ENCODE data around the gene NAA80. TPM values are rescaled to one million over a fixed set of nuclear protein-coding genes. Genes with fewer than 3 reads are reported as not detected.

The NAA80 gene
- total RNA-seq, 3 donors from 2014 or later (not counting 1 experiment from before 2014, with no cell fraction given): 22.2 to 30.3 (median 29.6) TPM

DNA sequence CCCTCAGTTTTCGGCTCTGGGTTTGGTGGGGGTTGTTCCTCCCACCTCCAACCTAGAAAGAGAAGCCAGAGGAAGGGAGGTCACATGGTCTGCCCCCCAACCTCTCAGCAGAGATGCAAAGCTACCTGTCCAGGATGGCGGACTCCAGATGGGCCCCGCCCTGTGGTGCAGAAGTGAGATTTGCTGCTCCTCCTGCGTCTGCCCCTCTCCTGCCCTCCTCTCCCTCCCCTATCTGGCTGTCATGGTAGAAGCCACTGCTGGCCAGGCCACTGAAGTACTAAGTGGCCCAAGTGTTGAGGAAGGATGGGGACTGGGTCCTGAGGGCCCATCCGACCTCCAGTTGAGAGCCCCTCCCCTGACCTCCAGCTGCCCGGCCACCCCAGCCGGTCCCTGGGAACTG is 32.4 kb downstream of the NAA80 start:
- H3K36me3 Mint-ChIP-seq: no peaks in the 10 kb centered on the region
- DNase-seq (no peak), ATAC-seq (no peak)
- Histone ChIP-seq H3K27ac (ENCODE audit: low read length) (no peak overlapping the region), H3K4me1 (ENCODE audit: control insufficient read depth, insufficient read depth, low read length) (no peaks in the 10 kb centered on the region), H3K27me3 (ENCODE audit: control insufficient read depth, insufficient read depth, low read length) (peaks cover 3% of the 10 kb centered on the region), H3K9me3 (ENCODE audit: control insufficient read depth, insufficient read depth, low read length) (no peaks in the 10 kb centered on the region), H3K36me3 (ENCODE audit: control insufficient read depth, insufficient read depth, low read length) (no peaks in the 10 kb centered on the region), H3K4me3 (ENCODE audit: low read length) (no peak overlapping the region)
- 80% methylated on average over 3 of the region's 7 CpGs for WGBS (ENCODE audit: insufficient coverage)
- H3K4me1 Mint-ChIP-seq: peaks cover 0 to 6% of the 10 kb centered on the region in 2 donors
- H3K9me3 Mint-ChIP-seq: no peaks in the 10 kb centered on the region
- intact Hi-C loops (cut with micrococcal nuclease): no loop called here
- TF ChIP-seq, protein P1, sequence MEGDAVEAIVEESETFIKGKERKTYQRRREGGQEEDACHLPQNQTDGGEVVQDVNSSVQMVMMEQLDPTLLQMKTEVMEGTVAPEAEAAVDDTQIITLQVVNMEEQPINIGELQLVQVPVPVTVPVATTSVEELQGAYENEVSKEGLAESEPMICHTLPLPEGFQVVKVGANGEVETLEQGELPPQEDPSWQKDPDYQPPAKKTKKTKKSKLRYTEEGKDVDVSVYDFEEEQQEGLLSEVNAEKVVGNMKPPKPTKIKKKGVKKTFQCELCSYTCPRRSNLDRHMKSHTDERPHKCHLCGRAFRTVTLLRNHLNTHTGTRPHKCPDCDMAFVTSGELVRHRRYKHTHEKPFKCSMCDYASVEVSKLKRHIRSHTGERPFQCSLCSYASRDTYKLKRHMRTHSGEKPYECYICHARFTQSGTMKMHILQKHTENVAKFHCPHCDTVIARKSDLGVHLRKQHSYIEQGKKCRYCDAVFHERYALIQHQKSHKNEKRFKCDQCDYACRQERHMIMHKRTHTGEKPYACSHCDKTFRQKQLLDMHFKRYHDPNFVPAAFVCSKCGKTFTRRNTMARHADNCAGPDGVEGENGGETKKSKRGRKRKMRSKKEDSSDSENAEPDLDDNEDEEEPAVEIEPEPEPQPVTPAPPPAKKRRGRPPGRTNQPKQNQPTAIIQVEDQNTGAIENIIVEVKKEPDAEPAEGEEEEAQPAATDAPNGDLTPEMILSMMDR (IDR thresholded peaks at IDR 0.05): no peak
- peaks cover 0 to 6% of the 10 kb centered on the region in 2 donors for H3K27me3 Mint-ChIP-seq (ENCODE audit: low read depth in 2 of 2)
- H3K4me3 Mint-ChIP-seq: no peak overlapping the region
- no peak overlapping the region for H3K27ac Mint-ChIP-seq

DNA sequence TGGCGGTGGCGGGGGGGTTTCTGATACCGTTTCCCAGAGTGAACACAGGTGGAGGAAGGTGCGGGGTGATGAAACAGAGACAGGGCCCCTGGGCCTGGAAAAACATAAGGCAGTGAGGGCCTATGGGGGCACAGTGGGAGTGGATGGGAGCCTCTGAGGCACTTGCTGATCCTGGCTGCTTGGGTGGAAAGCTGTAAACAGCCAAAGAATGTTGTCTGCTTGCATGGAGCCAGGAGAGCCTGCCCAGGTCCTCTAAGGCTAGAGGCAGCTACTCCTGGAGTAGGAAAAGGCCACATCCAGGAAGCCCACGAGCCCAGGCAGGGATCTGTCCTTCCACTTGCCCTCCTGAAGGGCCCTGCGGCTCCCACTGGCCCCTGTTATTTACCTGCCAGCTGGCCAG is 33.2 kb downstream of the NAA80 start:
- no peaks in the 10 kb centered on the region for H3K9me3 ChIP-seq (ENCODE audit: control insufficient read depth, insufficient read depth, low read length)
- Mint-ChIP-seq H3K36me3 (no peaks in the 10 kb centered on the region), H3K4me1 (no peaks in the 10 kb centered on the region), H3K27me3 (ENCODE audit: low read depth in 2 of 2) (peaks cover 0 to 6% of the 10 kb centered on the region in 2 donors), H3K4me3 (no peak overlapping the region), H3K27ac (no peak overlapping the region), H3K9me3 (no peaks in the 10 kb centered on the region)
- H3K27me3 ChIP-seq (ENCODE audit: control insufficient read depth, insufficient read depth, low read length): peaks cover 3% of the 10 kb centered on the region
- no peak overlapping the region for H3K4me3 ChIP-seq (ENCODE audit: low read length)
- H3K36me3 ChIP-seq (ENCODE audit: control insufficient read depth, insufficient read depth, low read length): no peaks in the 10 kb centered on the region
- TF ChIP-seq, protein P1 (IDR thresholded peaks at IDR 0.05): no peak
- DNase-seq (no peak), ATAC-seq (no peak)
- 89% methylated on average over 6 of the region's 6 CpGs for WGBS (ENCODE audit: insufficient coverage)
- H3K4me1 ChIP-seq (ENCODE audit: control insufficient read depth, insufficient read depth, low read length): peaks cover 2% of the 10 kb centered on the region
- intact Hi-C loops (cut with micrococcal nuclease): no loop called here
- no peak overlapping the region for H3K27ac ChIP-seq (ENCODE audit: low read length)

DNA sequence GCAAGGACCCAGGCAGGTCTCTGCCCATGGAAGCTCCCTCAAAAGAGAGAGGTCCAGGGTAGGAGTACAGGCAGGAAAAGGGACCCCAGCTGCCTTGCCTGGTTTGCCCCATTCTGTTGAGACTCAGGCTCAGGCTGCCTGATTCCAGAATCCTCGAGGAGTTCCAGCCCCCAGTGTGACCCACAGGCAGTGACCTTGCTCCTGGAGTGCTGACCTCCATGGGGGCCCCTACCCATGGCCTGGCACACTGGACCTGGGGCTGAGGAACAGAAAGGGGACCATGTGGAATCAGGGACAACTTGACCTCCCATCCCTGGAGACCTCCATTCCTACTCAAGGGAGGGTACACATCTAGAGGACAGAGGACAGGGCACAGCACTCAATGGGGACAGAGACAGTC is 33.6 kb downstream of the NAA80 start:
- peaks cover 0 to 6% of the 10 kb centered on the region in 2 donors for H3K27me3 Mint-ChIP-seq (ENCODE audit: low read depth in 2 of 2)
- no peaks in the 10 kb centered on the region for H3K36me3 Mint-ChIP-seq
- TF ChIP-seq, protein P1 (IDR thresholded peaks at IDR 0.05): no peak
- intact Hi-C loops (cut with micrococcal nuclease): no loop called here
- H3K4me1 ChIP-seq (ENCODE audit: control insufficient read depth, insufficient read depth, low read length): peaks cover 7% of the 10 kb centered on the region
- no peak overlapping the region for H3K4me3 Mint-ChIP-seq
- H3K4me1 Mint-ChIP-seq: no peaks in the 10 kb centered on the region
- no peak overlapping the region for H3K27ac Mint-ChIP-seq
- H3K4me3 ChIP-seq (ENCODE audit: low read length): no peak overlapping the region
- no peak for DNase-seq
- ATAC-seq: no peak
- no peaks in the 10 kb centered on the region for H3K36me3 ChIP-seq (ENCODE audit: control insufficient read depth, insufficient read depth, low read length)
- WGBS (ENCODE audit: insufficient coverage): 67% methylated on average over 1 of the region's 1 CpG
- no peaks in the 10 kb centered on the region for H3K9me3 Mint-ChIP-seq
- peaks cover 3% of the 10 kb centered on the region for H3K27me3 ChIP-seq (ENCODE audit: control insufficient read depth, insufficient read depth, low read length)
- H3K9me3 ChIP-seq (ENCODE audit: control insufficient read depth, insufficient read depth, low read length): no peaks in the 10 kb centered on the region
- no peak overlapping the region for H3K27ac ChIP-seq (ENCODE audit: low read length)

DNA sequence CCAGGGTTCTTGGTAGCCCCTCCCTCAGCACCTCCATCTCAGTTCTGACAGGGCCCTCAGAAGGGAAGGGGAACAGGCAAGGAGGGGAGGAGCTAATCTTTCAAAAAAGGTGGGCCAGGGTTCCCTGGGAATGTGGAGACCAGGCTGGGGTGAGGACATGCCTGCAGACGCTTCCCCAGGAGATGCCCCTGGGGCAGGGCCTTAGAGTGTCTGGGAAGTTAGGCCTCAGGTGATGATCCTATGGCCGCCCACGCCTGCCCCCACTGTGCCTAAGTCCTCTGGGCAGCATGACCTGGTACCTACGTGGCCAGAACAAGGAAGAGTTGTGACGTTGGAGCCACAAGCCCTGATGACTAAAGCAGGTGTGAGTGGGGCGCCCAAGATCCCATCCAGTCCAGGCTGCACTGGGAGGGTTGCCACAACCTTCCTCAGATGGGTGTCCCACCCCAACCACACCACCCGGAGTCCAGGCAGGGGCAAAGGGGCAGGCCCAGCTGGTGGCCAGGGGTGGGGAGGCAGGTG is 34.2 kb downstream of the NAA80 start:
- Mint-ChIP-seq H3K4me3 (no peak overlapping the region), H3K27me3 (ENCODE audit: low read depth in 2 of 2) (peaks cover 0 to 6% of the 10 kb centered on the region in 2 donors), H3K4me1 (peaks cover 0 to under 1% of the 10 kb centered on the region in 2 donors), H3K27ac (no peak overlapping the region), H3K36me3 (no peaks in the 10 kb centered on the region), H3K9me3 (no peaks in the 10 kb centered on the region)
- TF ChIP-seq, protein P1 (IDR thresholded peaks at IDR 0.05): no peak
- ATAC-seq (no peak), DNase-seq (no peak)
- Histone ChIP-seq H3K27me3 (ENCODE audit: control insufficient read depth, insufficient read depth, low read length) (peaks cover 3% of the 10 kb centered on the region), H3K4me1 (ENCODE audit: control insufficient read depth, insufficient read depth, low read length) (peaks cover 11% of the 10 kb centered on the region), H3K9me3 (ENCODE audit: control insufficient read depth, insufficient read depth, low read length) (no peaks in the 10 kb centered on the region), H3K27ac (ENCODE audit: low read length) (no peak overlapping the region), H3K4me3 (ENCODE audit: low read length) (no peak overlapping the region), H3K36me3 (ENCODE audit: control insufficient read depth, insufficient read depth, low read length) (no peaks in the 10 kb centered on the region)
- 81% methylated on average over 7 of the region's 7 CpGs for WGBS (ENCODE audit: insufficient coverage)
- intact Hi-C loops (cut with micrococcal nuclease): no loop called here

Measured in natural killer cell (primary cell).